Fibroblast of lung (primary cell): ENCODE results near the gene SIK3. TPM values are rescaled to one million over a fixed set of nuclear protein-coding genes. Genes with fewer than 3 reads are reported as not detected.

Source experiments
- DNase-seq, 2 donors: peaks; one replicate each; pipeline versions ENCODE4 v3.0.0 to v3.0.0-alpha.2; 2010; ENCODE audit warnings: low read depth in 2 of 2
- H2AFZ ChIP-seq: 2 replicates; pipeline ENCODE4 v1.5.1; 2012; ENCODE audit warnings: low read length, control low read depth, inconsistent platforms
- H3K27ac ChIP-seq: 2 replicates; pipeline ENCODE4 v1.5.1; 2011; ENCODE audit warnings: low read length, control low read depth; ENCODE audit not compliant: insufficient read depth
- H3K27me3 ChIP-seq: 2 replicates; pipeline ENCODE4 v1.5.1; 2011; ENCODE audit warnings: mild to moderate bottlenecking, low read length; ENCODE audit not compliant: control insufficient read depth, insufficient read depth
- H3K36me3 ChIP-seq: 2 replicates; pipeline ENCODE4 v1.5.1; 2011; ENCODE audit warnings: low read length; ENCODE audit not compliant: control insufficient read depth, insufficient read depth
- H3K4me1 ChIP-seq: 2 replicates; pipeline ENCODE4 v1.5.1; 2011; ENCODE audit warnings: low read length; ENCODE audit not compliant: control insufficient read depth, insufficient read depth; ENCODE audit errors: extremely low read depth
- H3K4me2 ChIP-seq: 2 replicates; pipeline ENCODE4 v1.5.1; 2011; ENCODE audit warnings: low read length, control low read depth; ENCODE audit not compliant: insufficient read depth; ENCODE audit errors: extremely low read depth
- H3K4me3 ChIP-seq, 4 experiments: fragments of 200-600 bp in 1 of 4; sonication (generic) in 1 of 4; replicated peaks in 1 of 4; 2 replicates each; pipeline ENCODE4 v1.5.1; 2011 to 2016; ENCODE audit warnings: low read length in 4 of 4, low read depth in 3 of 4, mild to moderate bottlenecking in 3 of 4, control low read depth in 2 of 4, inconsistent platforms in 1 of 4, mixed read lengths in 1 of 4; ENCODE audit not compliant: insufficient read depth in 1 of 4; ENCODE audit errors: control extremely low read depth in 1 of 4
- H3K79me2 ChIP-seq: 2 replicates; pipeline ENCODE4 v1.5.1; 2012; ENCODE audit warnings: mild to moderate bottlenecking, low read length, inconsistent platforms; ENCODE audit not compliant: control insufficient read depth, insufficient read depth
- H3K9ac ChIP-seq: 2 replicates; pipeline ENCODE4 v1.5.1; 2011; ENCODE audit warnings: mild to moderate bottlenecking, low read length, control low read depth; ENCODE audit not compliant: insufficient read depth
- H3K9me3 ChIP-seq: 2 replicates; pipeline ENCODE4 v1.5.1; 2012; ENCODE audit warnings: low read depth, low read length; ENCODE audit not compliant: control insufficient read depth, insufficient read depth
- H4K20me1 ChIP-seq: 2 replicates; pipeline ENCODE4 v1.5.1; 2011; ENCODE audit warnings: low read length; ENCODE audit not compliant: control insufficient read depth, insufficient read depth; ENCODE audit errors: extremely low read depth
- CTCF ChIP-seq, 2 donors: IDR thresholded peaks in 1 of 2; conservative IDR thresholded peaks in 1 of 2; 1 replicate in 1 of 2; 2 replicates in 1 of 2; pipeline ENCODE4 v1.5.1; 2011 to 2012; ENCODE audit warnings: low read length in 2 of 2, control low read depth in 1 of 2, inconsistent platforms in 1 of 2, low read depth in 1 of 2, mild to moderate bottlenecking in 1 of 2
- EZH2 ChIP-seq: IDR thresholded peaks from 2 replicates; pipeline ENCODE4 v1.5.1; 2012; ENCODE audit warnings: low read length, control low read depth, mild to moderate bottlenecking; ENCODE audit errors: missing control alignments
- polyA plus RNA-seq, 2 donors: library from polyadenylated mRNA; depleted of rRNA in 1 of 2; stranded (reverse) in 1 of 2; unstranded in 1 of 2; fragments of >200 nt; gene quantifications; 2 replicates each; pipeline ENCODE4 v1.2.1, GENCODE V29; 2011 to 2012; ENCODE audit warnings: missing spikeins in 1 of 2
- total RNA-seq: library from RNA; depleted of rRNA; stranded (reverse); fragments of >200 nt; gene quantifications from 2 replicates; pipeline ENCODE4 v1.2.1, GENCODE V29; 2014

Gene SIK3
- total and polyA plus RNA-seq, 2 donors (not counting 1 experiment from before 2014, with no cell fraction given), result 7.1 to 22.8 TPM

GRCh38 chr11:116975661-116976060 lies 122.6 kb downstream of the SIK3 start:
- no peaks in the 10 kb centered on the region for H3K4me1 ChIP-seq
- no peak for DNase-seq
- TF ChIP-seq EZH2 (no peak), CTCF (conservative IDR thresholded peaks at IDR 0.05 in 1 of 2, IDR thresholded peaks at IDR 0.05 in 1 of 2; ENCODE audit: low read depth in 1 of 2, low read length in 2 of 2) (no peak)
- H3K79me2 ChIP-seq, result no peaks in the 10 kb centered on the region
- no peak overlapping the region for H3K27ac ChIP-seq
- H3K27me3 ChIP-seq, result no peaks in the 10 kb centered on the region
- no peak overlapping the region for H3K4me3 ChIP-seq
- no peaks in the 10 kb centered on the region for H3K36me3 ChIP-seq
- no peak overlapping the region for H2AFZ ChIP-seq
- no peak overlapping the region for H3K9ac ChIP-seq
- H3K4me2 ChIP-seq, result no peak overlapping the region
- H3K9me3 ChIP-seq, result no peaks in the 10 kb centered on the region
- H4K20me1 ChIP-seq, result no peaks in the 10 kb centered on the region

- Histone ChIP-seq H3K4me2 (no peak overlapping the region), H4K20me1 (peaks cover 2% of the 10 kb centered on the region), H3K27me3 (no peaks in the 10 kb centered on the region), H3K36me3 (no peaks in the 10 kb centered on the region), H3K4me1 (no peaks in the 10 kb centered on the region), H3K9me3 (no peaks in the 10 kb centered on the region), H3K4me3 (no peak overlapping the region), H3K9ac (no peak overlapping the region), H2AFZ (no peak overlapping the region), H3K27ac (no peak overlapping the region), H3K79me2 (no peaks in the 10 kb centered on the region)
- TF ChIP-seq CTCF (conservative IDR thresholded peaks at IDR 0.05 in 1 of 2, IDR thresholded peaks at IDR 0.05 in 1 of 2; ENCODE audit: low read depth in 1 of 2, low read length in 2 of 2), result no peak
- TF ChIP-seq EZH2, result no peak
- DNase-seq, result no peak
Observed at GRCh38 chr11:116973270-116973669, 125.0 kb downstream of the SIK3 start.

GRCh38 chr11:116972691-116973090 lies 125.5 kb downstream of the SIK3 start:
- no peak overlapping the region for H3K4me3 ChIP-seq
- no peaks in the 10 kb centered on the region for H3K79me2 ChIP-seq
- H2AFZ ChIP-seq, result no peak overlapping the region
- no peak for DNase-seq
- H3K27me3 ChIP-seq, result no peaks in the 10 kb centered on the region
- H3K36me3 ChIP-seq, result no peaks in the 10 kb centered on the region
- no peaks in the 10 kb centered on the region for H3K9me3 ChIP-seq
- no peak overlapping the region for H3K27ac ChIP-seq
- TF ChIP-seq CTCF (conservative IDR thresholded peaks at IDR 0.05 in 1 of 2, IDR thresholded peaks at IDR 0.05 in 1 of 2; ENCODE audit: low read depth in 1 of 2, low read length in 2 of 2) (no peak), EZH2 (no peak)
- no peaks in the 10 kb centered on the region for H3K4me1 ChIP-seq
- peaks cover 2% of the 10 kb centered on the region for H4K20me1 ChIP-seq
- no peak overlapping the region for H3K9ac ChIP-seq
- no peak overlapping the region for H3K4me2 ChIP-seq
